GM13977 (cell line): ENCODE results near the gene KRTAP5-2.

Experiments
- DNase-seq: peaks from one replicate; pipeline ENCODE4 v3.0.0; 2012; ENCODE audit warnings: low spot score
- CTCF ChIP-seq: IDR thresholded peaks from 2 replicates; pipeline ENCODE4 v1.5.1; 2012; ENCODE audit warnings: mild to moderate bottlenecking, control low read depth; ENCODE audit not compliant: insufficient read depth; ENCODE audit errors: extremely low read depth, missing control alignments
- in situ Hi-C: fragments of 300-500 bp; cut with MboI; formaldehyde crosslinking; loops from one replicate; pipeline ENCODE4 v1.12.0; 2022; ENCODE audit warnings: low sequenced_read_pairs, low pct_unique_long_range_greater_than_20kb, mixed read lengths, inconsistent platforms; ENCODE audit not compliant: unreplicated experiment

KRTAP5-2 gene

DNA sequence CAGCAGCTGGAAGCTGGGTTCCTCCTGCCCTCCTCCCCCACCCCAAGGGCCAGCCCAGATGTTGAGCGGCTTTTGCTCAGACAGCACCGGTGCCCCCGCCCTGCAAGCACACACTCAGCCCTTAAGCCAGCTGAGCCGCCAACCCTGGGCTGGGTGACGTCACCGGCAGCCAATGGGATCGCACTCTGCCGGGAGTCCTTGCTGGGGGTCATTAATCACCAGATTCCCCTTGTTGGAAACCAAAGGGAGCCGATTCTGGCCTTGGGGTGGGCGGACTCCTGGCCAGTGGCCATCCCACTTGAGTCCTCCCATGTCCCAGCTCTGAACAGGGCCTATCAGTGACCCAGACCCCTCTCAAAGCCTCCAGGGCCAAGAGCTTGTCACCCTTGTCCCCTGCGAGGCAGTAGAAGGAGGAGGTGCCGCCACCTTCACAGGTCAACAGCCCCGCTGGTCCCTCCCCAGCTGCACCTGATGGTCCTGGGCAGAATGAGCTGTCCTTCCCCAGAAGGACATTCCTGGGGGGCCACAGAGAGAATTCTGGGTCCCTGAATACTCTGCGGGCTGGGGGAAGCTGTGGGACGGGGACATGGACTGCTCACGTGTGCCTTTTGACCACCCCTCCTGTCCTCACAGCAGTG lies 33.4 kb downstream of the KRTAP5-2 start:
- no peak for TF ChIP-seq CTCF
- no peak for DNase-seq
- in situ Hi-C loops: no loop called here

- TF ChIP-seq CTCF: no peak
- in situ Hi-C loops: no loop called here
- DNase-seq: no peak
These were observed 34.2 kb downstream of the KRTAP5-2 start for GRCh38 chr11:1563697-1564534.

GRCh38 chr11:1563149-1563638 lies 34.9 kb downstream of the KRTAP5-2 start:
- no peak for TF ChIP-seq CTCF
- no peak for DNase-seq
- in situ Hi-C loops: no loop called here

DNA sequence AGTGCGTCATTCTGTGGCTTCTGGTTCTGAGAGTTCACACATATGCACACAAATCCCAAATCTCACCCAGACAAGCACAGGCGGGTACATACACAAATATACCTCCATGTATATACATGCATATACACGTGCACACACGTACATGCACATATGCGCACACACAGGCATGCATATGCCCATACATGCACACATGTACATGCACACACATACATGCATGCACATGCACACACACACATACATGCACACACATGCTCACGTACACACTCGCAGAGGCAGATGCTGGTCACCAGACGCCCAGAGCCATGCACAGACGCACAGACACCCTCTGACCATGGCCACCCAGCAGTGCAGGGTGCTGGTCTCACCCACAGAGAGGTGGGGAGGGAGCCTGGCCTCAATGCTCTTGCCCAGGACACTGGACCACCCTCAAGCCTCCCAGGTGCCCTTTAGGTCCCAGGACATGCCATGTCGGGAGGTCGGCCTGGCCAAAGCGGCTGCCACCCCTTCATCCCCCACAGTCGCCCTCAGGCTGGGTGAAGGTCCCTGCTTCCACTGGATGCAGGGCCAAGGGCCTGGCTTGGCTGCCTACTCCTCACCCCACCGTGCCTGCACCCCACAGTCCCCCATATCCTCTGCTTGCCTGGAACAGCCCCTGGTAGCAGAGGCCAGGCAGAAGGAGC lies 35.5 kb downstream of the KRTAP5-2 start:
- in situ Hi-C loops: no loop called here
- TF ChIP-seq CTCF: no peak
- DNase-seq: no peak

- no peak for DNase-seq
- in situ Hi-C loops: no loop called here
- TF ChIP-seq CTCF: no peak
These were observed 36.1 kb downstream of the KRTAP5-2 start for GRCh38 chr11:1561955-1562354.

- in situ Hi-C loops: no loop called here
- no peak for DNase-seq
- TF ChIP-seq CTCF: no peak
These were observed 36.8 kb downstream of the KRTAP5-2 start for GRCh38 chr11:1561266-1561665.
